Measurements from ENCODE around the gene ZBTB43. TPM values are rescaled to one million over a fixed set of nuclear protein-coding genes. Genes with fewer than 3 reads are reported as not detected.

Gene ZBTB43
- total and polyA plus RNA-seq, 4 donors = 4.6 to 64.3 (median 14.5) TPM

GRCh38 chr9:126880226-126880946, 75.5 kb downstream of the ZBTB43 start:
- no peak for TF ChIP-seq CTCF (IDR thresholded peaks at IDR 0.05; ENCODE audit: control extremely low read depth, extremely low read depth)

GRCh38 chr9:126880947-126881332, 76.1 kb downstream of the ZBTB43 start:
- TF ChIP-seq CTCF (IDR thresholded peaks at IDR 0.05; ENCODE audit: control extremely low read depth, extremely low read depth) = no peak
- Histone ChIP-seq H3K9ac (ENCODE audit: insufficient read depth in 1 of 2, low read length in 2 of 2) (no peak overlapping the region), H3K4me1 (ENCODE audit: control insufficient read depth in 5 of 5, insufficient read depth in 5 of 5, low read length in 5 of 5) (peaks cover 0 to 11% (median 2%) of the 10 kb centered on the region in 5 donors), H3K27me3 (ENCODE audit: control insufficient read depth in 3 of 3, insufficient read depth in 3 of 3, low read length in 2 of 3) (no peaks in the 10 kb centered on the region), H3K27ac (ENCODE audit: low read depth in 1 of 2, low read length in 1 of 2) (no peak overlapping the region), H3K4me3 (no peak overlapping the region), H3K9me3 (ENCODE audit: control insufficient read depth in 4 of 4, insufficient read depth in 3 of 4, low read length in 3 of 4) (no peaks in the 10 kb centered on the region), H3K36me3 (ENCODE audit: control insufficient read depth in 4 of 4, insufficient read depth in 4 of 4, low read length in 4 of 4) (peaks cover 3 to 27% (median 16%) of the 10 kb centered on the region in 4 donors)
- WGBS, 2 donors = 87 to 89% methylated on average over 6 of the region's 6 CpGs
- no peak for ATAC-seq (ENCODE audit: insufficient read depth, low FRiP score)
- DNase-seq = no peak

More at GRCh38 chr9:126880226-126880946, 75.5 kb downstream of the ZBTB43 start:
- Histone ChIP-seq H3K27me3 (ENCODE audit: control insufficient read depth in 3 of 3, insufficient read depth in 3 of 3, low read length in 2 of 3) (no peaks in the 10 kb centered on the region), H3K4me1 (ENCODE audit: control insufficient read depth in 5 of 5, insufficient read depth in 5 of 5, low read length in 5 of 5) (peaks cover 0 to 6% (median 2%) of the 10 kb centered on the region in 5 donors), H3K36me3 (ENCODE audit: control insufficient read depth in 4 of 4, insufficient read depth in 4 of 4, low read length in 4 of 4) (peaks cover 3 to 27% (median 16%) of the 10 kb centered on the region in 4 donors), H3K27ac (ENCODE audit: low read depth in 1 of 2, low read length in 1 of 2) (no peak overlapping the region), H3K9ac (ENCODE audit: insufficient read depth in 1 of 2, low read length in 2 of 2) (no peak overlapping the region), H3K4me3 (no peak overlapping the region), H3K9me3 (ENCODE audit: control insufficient read depth in 4 of 4, insufficient read depth in 3 of 4, low read length in 3 of 4) (no peaks in the 10 kb centered on the region)
- DNase-seq (no peak), ATAC-seq (ENCODE audit: insufficient read depth, low FRiP score) (no peak)
- 95 to 97% methylated on average over 23 of the region's 23 CpGs for WGBS, 2 donors

GRCh38 chr9:126882746-126883145, 77.9 kb downstream of the ZBTB43 start:
- DNase-seq = no peak
- Histone ChIP-seq H3K9me3 (ENCODE audit: control insufficient read depth in 4 of 4, insufficient read depth in 3 of 4, low read length in 3 of 4) (no peaks in the 10 kb centered on the region), H3K27ac (ENCODE audit: low read depth in 1 of 2, low read length in 1 of 2) (no peak overlapping the region), H3K4me1 (ENCODE audit: control insufficient read depth in 5 of 5, insufficient read depth in 5 of 5, low read length in 5 of 5) (peaks cover 0 to 12% (median 2%) of the 10 kb centered on the region in 5 donors), H3K4me3 (no peak overlapping the region), H3K36me3 (ENCODE audit: control insufficient read depth in 4 of 4, insufficient read depth in 4 of 4, low read length in 4 of 4) (peaks cover 3 to 27% (median 17%) of the 10 kb centered on the region in 4 donors), H3K27me3 (ENCODE audit: control insufficient read depth in 3 of 3, insufficient read depth in 3 of 3, low read length in 2 of 3) (no peaks in the 10 kb centered on the region), H3K9ac (ENCODE audit: insufficient read depth in 1 of 2, low read length in 2 of 2) (no peak overlapping the region)
- TF ChIP-seq CTCF (IDR thresholded peaks at IDR 0.05; ENCODE audit: control extremely low read depth, extremely low read depth) = no peak
- WGBS, 2 donors = 84 to 91% methylated on average over 11 of the region's 11 CpGs
- ATAC-seq (ENCODE audit: insufficient read depth, low FRiP score) = no peak
